ENCODE results near the gene GPR135. TPM values are rescaled to one million over a fixed set of nuclear protein-coding genes. Genes with fewer than 3 reads are reported as not detected.
A peak's percentile ranks its signal among the peaks of the same experiment; 100 is the strongest.

GPR135 gene
- total RNA-seq, 3 donors from 2014 or later, result 4.4 to 5.9 (median 5.1) TPM

DNA sequence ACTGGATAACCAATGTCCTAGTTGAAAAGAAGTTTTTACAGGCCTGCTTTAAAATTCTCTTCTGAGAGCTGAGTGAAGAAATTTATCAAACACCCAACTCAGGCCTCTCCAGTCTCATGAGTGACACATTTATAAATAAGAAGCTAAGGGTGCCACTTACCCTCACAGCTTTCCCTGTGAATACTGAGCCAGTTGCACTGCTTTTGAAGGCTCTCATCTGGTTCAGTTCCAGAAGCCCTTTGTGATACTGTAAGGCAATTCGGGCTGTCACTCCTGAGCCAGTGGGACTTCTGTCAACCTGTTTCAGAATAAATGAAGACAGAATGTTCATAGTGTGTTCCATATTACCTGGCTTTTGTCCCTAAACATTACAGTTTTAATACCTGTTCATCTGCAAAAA is 10.5 kb upstream of the GPR135 start:
- intact Hi-C loops (cut with DNase I; ENCODE audit: low total_unique reads), result loop anchor here (10.0 kb wide), 1 partner anchor 1239 kb away; no protein-coding TSS in a partner anchor
- Histone ChIP-seq H3K36me3 (peaks cover 5% of the 10 kb centered on the region), H3K9me3 (no peaks in the 10 kb centered on the region), H3K27me3 (no peaks in the 10 kb centered on the region), H3K4me1 (no peaks in the 10 kb centered on the region), H3K27ac (no peak overlapping the region), H3K4me3 (no peak overlapping the region)
- no peak for TF ChIP-seq POLR2AphosphoS5 (IDR thresholded peaks at IDR 0.05)
- TF ChIP-seq, protein P1, sequence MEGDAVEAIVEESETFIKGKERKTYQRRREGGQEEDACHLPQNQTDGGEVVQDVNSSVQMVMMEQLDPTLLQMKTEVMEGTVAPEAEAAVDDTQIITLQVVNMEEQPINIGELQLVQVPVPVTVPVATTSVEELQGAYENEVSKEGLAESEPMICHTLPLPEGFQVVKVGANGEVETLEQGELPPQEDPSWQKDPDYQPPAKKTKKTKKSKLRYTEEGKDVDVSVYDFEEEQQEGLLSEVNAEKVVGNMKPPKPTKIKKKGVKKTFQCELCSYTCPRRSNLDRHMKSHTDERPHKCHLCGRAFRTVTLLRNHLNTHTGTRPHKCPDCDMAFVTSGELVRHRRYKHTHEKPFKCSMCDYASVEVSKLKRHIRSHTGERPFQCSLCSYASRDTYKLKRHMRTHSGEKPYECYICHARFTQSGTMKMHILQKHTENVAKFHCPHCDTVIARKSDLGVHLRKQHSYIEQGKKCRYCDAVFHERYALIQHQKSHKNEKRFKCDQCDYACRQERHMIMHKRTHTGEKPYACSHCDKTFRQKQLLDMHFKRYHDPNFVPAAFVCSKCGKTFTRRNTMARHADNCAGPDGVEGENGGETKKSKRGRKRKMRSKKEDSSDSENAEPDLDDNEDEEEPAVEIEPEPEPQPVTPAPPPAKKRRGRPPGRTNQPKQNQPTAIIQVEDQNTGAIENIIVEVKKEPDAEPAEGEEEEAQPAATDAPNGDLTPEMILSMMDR (IDR thresholded peaks at IDR 0.05), result no peak
- TF ChIP-seq POLR2A (IDR thresholded peaks at IDR 0.05), result no peak
- DNase-seq (ENCODE audit: low spot score in 2 of 2), result no peak

DNA sequence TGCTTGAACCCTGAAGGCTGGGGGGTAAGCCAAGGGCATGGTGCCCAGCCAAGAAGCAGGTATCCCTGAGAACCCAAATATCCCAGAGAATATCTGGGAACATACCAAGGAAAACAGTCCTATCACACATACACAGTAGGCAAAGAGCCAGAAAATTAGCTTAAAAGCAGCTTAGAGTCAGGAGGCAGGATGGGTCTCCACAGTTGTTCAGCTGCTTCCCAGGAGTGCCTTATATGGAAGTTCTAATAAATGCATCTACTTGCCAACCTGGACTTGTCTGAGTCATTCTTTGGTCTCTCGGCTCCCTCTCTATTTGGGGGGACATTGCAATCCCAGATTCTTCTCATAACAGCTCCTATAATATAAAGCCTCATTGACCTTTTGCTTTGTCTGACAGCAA is 9.0 kb upstream of the GPR135 start:
- H3K36me3 ChIP-seq, result peaks cover 5% of the 10 kb centered on the region
- TF ChIP-seq, protein P1 (IDR thresholded peaks at IDR 0.05), result no peak
- no peak for TF ChIP-seq POLR2AphosphoS5 (IDR thresholded peaks at IDR 0.05)
- no peak for TF ChIP-seq POLR2A (IDR thresholded peaks at IDR 0.05)

DNA sequence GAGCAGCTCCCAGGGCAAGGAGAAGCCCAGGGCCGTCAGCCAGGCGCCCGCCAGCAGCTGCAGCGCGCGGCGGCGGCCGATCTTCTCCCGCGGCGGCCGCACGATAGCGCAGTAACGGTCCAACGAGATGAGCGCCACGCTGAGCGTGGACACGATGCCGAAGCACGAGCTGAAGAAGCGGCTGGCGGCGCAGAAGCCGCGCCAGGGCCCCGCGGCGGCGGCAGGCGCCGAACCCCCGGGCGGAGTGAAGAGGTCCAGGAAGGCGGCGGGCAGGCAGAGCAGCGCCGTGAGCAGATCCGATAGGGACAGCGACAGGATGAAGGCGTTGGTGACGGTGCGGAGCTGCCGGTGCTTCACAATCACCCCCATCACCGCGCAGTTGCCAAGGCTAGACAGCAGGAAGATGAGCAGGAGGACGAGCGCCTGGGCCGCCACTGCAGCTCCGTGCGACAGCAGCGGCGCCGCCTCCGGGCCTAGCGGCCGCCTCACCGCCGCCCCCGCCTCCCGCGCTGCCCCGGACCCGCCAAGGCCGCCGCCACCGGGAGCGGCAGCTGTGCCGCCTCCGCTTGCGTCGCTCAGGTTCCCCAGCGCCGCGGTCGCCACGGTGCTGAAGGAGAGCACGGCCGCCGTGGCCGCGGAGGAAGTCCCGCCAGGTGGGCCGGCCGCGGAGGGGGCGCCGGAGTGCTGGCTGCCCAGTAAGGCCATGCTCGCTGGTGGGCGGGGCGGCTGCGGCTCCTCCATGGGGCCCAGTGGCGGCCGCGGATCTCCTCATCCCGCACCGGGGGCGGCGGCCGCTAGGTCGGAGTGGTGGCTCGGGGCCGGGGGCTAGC is 479 bp downstream of the GPR135 start:
- no peaks in the 10 kb centered on the region for H3K27me3 ChIP-seq
- TF ChIP-seq POLR2A (IDR thresholded peaks at IDR 0.05), result no peak
- TF ChIP-seq, protein P1 (IDR thresholded peaks at IDR 0.05), result no peak
- no peak for TF ChIP-seq POLR2AphosphoS5 (IDR thresholded peaks at IDR 0.05)
- H3K9me3 ChIP-seq, result no peaks in the 10 kb centered on the region
- H3K27ac ChIP-seq, result peak overlapping the region; percentile 70 to 90
- intact Hi-C loops (cut with DNase I; ENCODE audit: low total_unique reads), result no loop called here
- peak overlapping the region; percentile 67 to 88 (median 76) for H3K4me3 ChIP-seq
- peak; percentile 50 to 54 for DNase-seq (ENCODE audit: low spot score in 2 of 2)
- no peaks in the 10 kb centered on the region for H3K36me3 ChIP-seq
- peaks cover 4 to 9% of the 10 kb centered on the region in 2 donors for H3K4me1 ChIP-seq

More for the DNA sequence above, 9.0 kb upstream of the GPR135 start:
- Histone ChIP-seq H3K27me3 (no peaks in the 10 kb centered on the region), H3K27ac (no peak overlapping the region), H3K4me3 (no peak overlapping the region), H3K9me3 (no peaks in the 10 kb centered on the region), H3K4me1 (no peaks in the 10 kb centered on the region)
- DNase-seq (ENCODE audit: low spot score in 2 of 2), result no peak
- intact Hi-C loops (cut with DNase I; ENCODE audit: low total_unique reads), result loop anchor here (10.0 kb wide), 1 partner anchor 1241 kb away; no protein-coding TSS in a partner anchor

DNA sequence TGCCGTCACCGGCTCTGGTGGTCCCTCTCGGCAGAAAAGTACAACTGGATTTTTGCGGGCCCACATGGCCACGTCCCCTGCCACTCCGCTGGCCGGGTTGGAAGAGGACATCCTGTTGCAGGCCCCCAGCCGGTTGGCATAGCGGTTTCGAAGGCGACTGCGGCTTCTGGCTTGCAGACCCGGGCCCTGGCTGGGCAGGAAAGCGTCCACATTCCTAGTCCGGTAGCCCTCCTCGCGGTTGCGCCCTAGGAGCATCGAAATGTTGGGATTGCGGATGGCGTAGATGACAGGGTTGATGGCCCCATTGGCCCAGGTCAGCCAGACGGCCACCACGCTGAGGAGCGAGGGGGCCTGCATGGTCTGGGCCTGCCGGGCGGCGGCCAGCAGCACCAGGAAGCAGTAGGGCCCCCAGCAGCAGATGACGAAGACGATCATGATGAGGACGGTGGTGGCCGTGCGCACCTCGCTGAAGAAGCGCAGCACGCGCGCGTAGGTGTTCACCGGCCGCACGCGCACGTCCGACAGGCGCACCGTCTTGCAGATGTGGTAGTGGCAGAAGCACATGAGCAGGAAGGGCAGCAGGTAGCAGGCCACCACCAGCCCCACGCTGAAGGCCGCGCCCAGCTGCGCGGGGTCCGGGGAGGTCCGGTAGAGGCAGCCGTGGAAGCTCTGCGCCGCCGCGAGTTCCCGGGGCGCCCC is 1.2 kb downstream of the GPR135 start:
- H3K27ac ChIP-seq, result peak overlapping the region; percentile 70 to 90

More for the DNA sequence above, 1.2 kb downstream of the GPR135 start:
- Histone ChIP-seq H3K9me3 (no peaks in the 10 kb centered on the region), H3K27me3 (no peaks in the 10 kb centered on the region), H3K36me3 (no peaks in the 10 kb centered on the region), H3K4me3 (peak overlapping the region; percentile 67 to 88 (median 76)), H3K4me1 (peaks cover 4 to 9% of the 10 kb centered on the region in 2 donors)
- DNase-seq (ENCODE audit: low spot score in 2 of 2), result no peak
- TF ChIP-seq POLR2AphosphoS5 (IDR thresholded peaks at IDR 0.05) (no peak), POLR2A (IDR thresholded peaks at IDR 0.05) (no peak)
- TF ChIP-seq, protein P1 (IDR thresholded peaks at IDR 0.05), result no peak
- intact Hi-C loops (cut with DNase I; ENCODE audit: low total_unique reads), result no loop called here
